Measurements from ENCODE around the gene CFAP47. TPM values are rescaled to one million over a fixed set of nuclear protein-coding genes. Genes with fewer than 3 reads are reported as not detected.
"Not testable (repeated sequence)": the region's sequence is repeated elsewhere in the genome, so short reads cannot be mapped to it uniquely, and the experiment has no call there.

The CFAP47 gene
- total and polyA plus RNA-seq, 10 donors: 0.03 to 0.33 (median 0.15) TPM; not detected in 5

- Histone ChIP-seq H3K9me3 (no peaks in the 10 kb centered on the region), H3K4me3 (no peak overlapping the region), H3K27ac (no peak overlapping the region), H3K27me3 (replicated peaks in 1 of 7) (no peaks in the 10 kb centered on the region), H3K4me1 (no peaks in the 10 kb centered on the region), H3K36me3 (no peaks in the 10 kb centered on the region)
- no peak for DNase-seq
- intact Hi-C loops (cut with DNase I; ENCODE audit: low total_unique reads): no loop called here
- WGBS, 5 donors: 62 to 92% (median 75%) methylated on average over 3 of the region's 3 CpGs
- TF ChIP-seq POLR2A (IDR thresholded peaks at IDR 0.05): no peak
- no peak for TF ChIP-seq CTCF (IDR thresholded peaks at IDR 0.05 in 8 of 11, conservative IDR thresholded peaks at IDR 0.05 in 3 of 11)
- TF ChIP-seq POLR2AphosphoS5 (IDR thresholded peaks at IDR 0.05): no peak
Observed at GRCh38 chrX:36062778-36063177, 143.2 kb downstream of the CFAP47 start.

- Histone ChIP-seq H3K36me3 (no peaks in the 10 kb centered on the region), H3K27ac (no peak overlapping the region), H3K4me1 (no peaks in the 10 kb centered on the region), H3K4me3 (no peak overlapping the region), H3K9me3 (no peaks in the 10 kb centered on the region), H3K27me3 (replicated peaks in 1 of 7) (no peaks in the 10 kb centered on the region)
- 72 to 88% (median 80%) methylated on average over 2 of the region's 2 CpGs for WGBS, 5 donors
- intact Hi-C loops (cut with DNase I; ENCODE audit: low total_unique reads): no loop called here
- no peak for TF ChIP-seq POLR2AphosphoS5 (IDR thresholded peaks at IDR 0.05)
- TF ChIP-seq POLR2A (IDR thresholded peaks at IDR 0.05): no peak
- TF ChIP-seq CTCF (IDR thresholded peaks at IDR 0.05 in 8 of 11, conservative IDR thresholded peaks at IDR 0.05 in 3 of 11): no peak
- DNase-seq: no peak
Observed at GRCh38 chrX:36071061-36071460, 151.5 kb downstream of the CFAP47 start.

- 91 to 95% (median 95%) methylated on average over 5 of the region's 5 CpGs for WGBS, 5 donors
- H3K27ac ChIP-seq; intact Hi-C loops (cut with DNase I; ENCODE audit: low total_unique reads); DNase-seq; H3K4me1 ChIP-seq; H3K27me3 ChIP-seq (replicated peaks in 1 of 7); H3K9me3 ChIP-seq; H3K36me3 ChIP-seq; H3K4me3 ChIP-seq: not testable (repeated sequence)
Observed at GRCh38 chrX:36075009-36075408, 155.5 kb downstream of the CFAP47 start.

GRCh38 chrX:36083256-36083655 lies 163.7 kb downstream of the CFAP47 start:
- H3K36me3 ChIP-seq: no peaks in the 10 kb centered on the region
- 70 to 94% (median 80%) methylated on average over 1 of the region's 1 CpG for WGBS, 5 donors
- H3K4me3 ChIP-seq: no peak overlapping the region
- peaks cover 0 to 8% (median 0%) of the 10 kb centered on the region in 8 donors for H3K9me3 ChIP-seq
- no peak overlapping the region for H3K27ac ChIP-seq
- H3K27me3 ChIP-seq (replicated peaks in 1 of 7): no peaks in the 10 kb centered on the region
- intact Hi-C loops (cut with DNase I; ENCODE audit: low total_unique reads): no loop called here
- DNase-seq: no peak
- TF ChIP-seq POLR2AphosphoS5 (IDR thresholded peaks at IDR 0.05) (no peak), POLR2A (IDR thresholded peaks at IDR 0.05) (no peak), CTCF (IDR thresholded peaks at IDR 0.05 in 8 of 11, conservative IDR thresholded peaks at IDR 0.05 in 3 of 11) (no peak)
- H3K4me1 ChIP-seq: no peaks in the 10 kb centered on the region

GRCh38 chrX:36087366-36087765 lies 167.8 kb downstream of the CFAP47 start:
- Histone ChIP-seq H3K36me3 (no peaks in the 10 kb centered on the region), H3K4me3 (no peak overlapping the region), H3K27ac (no peak overlapping the region), H3K4me1 (no peaks in the 10 kb centered on the region), H3K9me3 (peaks cover 0 to 2% (median 0%) of the 10 kb centered on the region in 8 donors), H3K27me3 (replicated peaks in 1 of 7) (no peaks in the 10 kb centered on the region)
- DNase-seq: no peak
- no peak for TF ChIP-seq POLR2AphosphoS5 (IDR thresholded peaks at IDR 0.05)
- intact Hi-C loops (cut with DNase I; ENCODE audit: low total_unique reads): no loop called here
- 66 to 92% (median 79%) methylated on average over 2 of the region's 2 CpGs for WGBS, 5 donors

GRCh38 chrX:36088939-36089338 lies 169.4 kb downstream of the CFAP47 start:
- H3K4me3 ChIP-seq, DNase-seq: not testable (repeated sequence)
- 86 to 97% (median 91%) methylated on average over 10 of the region's 10 CpGs for WGBS, 5 donors

More at GRCh38 chrX:36088939-36089338, 169.4 kb downstream of the CFAP47 start:
- H3K27me3 ChIP-seq (replicated peaks in 1 of 7); H3K27ac ChIP-seq; intact Hi-C loops (cut with DNase I; ENCODE audit: low total_unique reads); H3K36me3 ChIP-seq; H3K4me1 ChIP-seq: not testable (repeated sequence)
- peaks cover 0 to 13% (median 0%) of the 10 kb centered on the region in 8 donors for H3K9me3 ChIP-seq

Measured in spleen (tissue), 11 donors.